HFF-Myc (cell line): ENCODE measurements around the gene CRYL1.

ENCODE experiments used
- DNase-seq: peaks from one replicate; pipeline ENCODE4 v3.0.0-alpha.2; 2011; ENCODE audit warnings: low read depth; ENCODE audit errors: extremely low read depth
- H3K4me3 ChIP-seq: replicated peaks from 2 replicates; pipeline ENCODE4 v1.5.1; 2011; ENCODE audit warnings: low read depth, mild to moderate bottlenecking, control low read depth, low read length
- TF ChIP-seq, protein P1 (sequence below): IDR thresholded peaks from 2 replicates; pipeline ENCODE4 v1.5.1; 2012; ENCODE audit warnings: mild to moderate bottlenecking, low read depth, low read length, control low read depth; ENCODE audit errors: missing control alignments

CRYL1 gene

DNA sequence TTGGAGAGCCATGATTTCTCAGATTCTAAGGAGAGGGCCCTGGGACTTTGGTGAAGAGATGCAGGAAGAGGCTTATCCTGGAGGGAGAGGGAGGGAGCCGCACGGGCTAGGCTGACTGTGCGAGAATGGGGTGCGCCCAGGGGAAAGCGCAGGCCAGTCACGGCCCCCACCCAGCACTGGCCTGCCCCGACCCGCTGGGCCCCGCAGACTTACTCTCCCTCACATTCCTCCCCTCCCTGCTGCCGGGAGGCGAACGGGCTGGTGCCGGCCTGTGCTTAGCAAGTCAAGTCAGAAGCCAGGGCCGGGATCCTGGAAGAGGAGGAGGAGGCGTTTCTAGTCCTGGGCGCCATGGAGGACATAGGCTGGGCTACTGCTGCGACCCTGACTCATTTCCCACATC is 120.0 kb downstream of the CRYL1 start:
- TF ChIP-seq, protein P1, sequence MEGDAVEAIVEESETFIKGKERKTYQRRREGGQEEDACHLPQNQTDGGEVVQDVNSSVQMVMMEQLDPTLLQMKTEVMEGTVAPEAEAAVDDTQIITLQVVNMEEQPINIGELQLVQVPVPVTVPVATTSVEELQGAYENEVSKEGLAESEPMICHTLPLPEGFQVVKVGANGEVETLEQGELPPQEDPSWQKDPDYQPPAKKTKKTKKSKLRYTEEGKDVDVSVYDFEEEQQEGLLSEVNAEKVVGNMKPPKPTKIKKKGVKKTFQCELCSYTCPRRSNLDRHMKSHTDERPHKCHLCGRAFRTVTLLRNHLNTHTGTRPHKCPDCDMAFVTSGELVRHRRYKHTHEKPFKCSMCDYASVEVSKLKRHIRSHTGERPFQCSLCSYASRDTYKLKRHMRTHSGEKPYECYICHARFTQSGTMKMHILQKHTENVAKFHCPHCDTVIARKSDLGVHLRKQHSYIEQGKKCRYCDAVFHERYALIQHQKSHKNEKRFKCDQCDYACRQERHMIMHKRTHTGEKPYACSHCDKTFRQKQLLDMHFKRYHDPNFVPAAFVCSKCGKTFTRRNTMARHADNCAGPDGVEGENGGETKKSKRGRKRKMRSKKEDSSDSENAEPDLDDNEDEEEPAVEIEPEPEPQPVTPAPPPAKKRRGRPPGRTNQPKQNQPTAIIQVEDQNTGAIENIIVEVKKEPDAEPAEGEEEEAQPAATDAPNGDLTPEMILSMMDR: no peak

DNA sequence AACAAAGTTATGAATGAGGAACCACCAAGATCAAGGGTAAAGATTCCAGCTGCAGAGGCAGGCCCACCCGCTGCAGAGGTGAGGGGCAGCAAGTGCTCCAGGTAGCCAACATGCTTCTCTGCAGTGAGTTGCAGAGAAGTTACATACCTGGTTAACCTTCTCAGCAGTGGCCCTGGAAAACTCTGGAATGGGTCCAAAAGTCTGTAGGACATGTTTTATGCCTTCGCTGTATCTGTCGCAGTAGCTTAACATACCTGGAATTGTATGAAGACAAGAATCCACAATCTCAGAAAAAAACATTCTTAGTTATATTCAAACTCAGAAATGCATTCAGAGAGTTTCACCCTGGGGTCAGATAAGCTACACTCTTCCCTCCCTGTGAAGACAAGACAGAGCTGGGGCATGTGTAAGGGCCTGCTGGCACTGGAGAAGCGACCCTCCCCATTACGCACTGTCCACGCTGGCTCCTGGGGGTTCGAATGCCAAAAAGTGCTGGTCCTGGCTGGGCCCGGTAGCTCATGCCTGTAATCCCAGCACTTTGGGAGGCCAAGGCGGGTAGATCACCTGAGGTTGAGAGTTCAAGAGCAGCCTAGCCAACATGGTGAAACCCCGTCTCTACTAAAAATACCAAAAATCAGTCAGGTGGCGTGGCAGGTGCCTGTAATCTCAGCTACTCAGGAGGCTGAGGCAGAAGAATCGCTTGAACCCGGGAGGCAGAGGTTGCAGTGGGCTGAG is 121.0 kb downstream of the CRYL1 start:
- no peak overlapping the region for H3K4me3 ChIP-seq
- DNase-seq: no peak
- TF ChIP-seq, protein P1: no peak

More for the DNA sequence above, 120.0 kb downstream of the CRYL1 start:
- no peak for DNase-seq
- H3K4me3 ChIP-seq: no peak overlapping the region

DNA sequence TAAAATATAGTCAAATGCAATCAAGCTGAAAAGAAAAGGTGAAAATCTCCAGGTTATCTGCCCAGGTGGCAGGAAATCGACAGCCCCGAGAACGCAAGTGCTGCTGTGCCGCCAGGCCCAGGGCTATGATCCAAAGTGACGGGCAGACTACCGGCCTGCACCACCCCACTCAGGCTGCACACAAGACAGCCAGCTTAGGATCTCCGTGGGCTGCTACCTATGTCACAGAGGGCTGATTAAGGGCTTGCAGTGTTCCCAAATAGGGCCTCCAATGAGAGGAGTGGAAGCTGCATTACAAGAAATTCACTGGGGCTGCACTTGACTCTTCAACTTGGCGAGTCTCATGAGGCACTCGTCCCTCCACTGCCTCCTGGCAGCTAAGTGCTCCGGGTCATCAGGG is 121.8 kb downstream of the CRYL1 start:
- H3K4me3 ChIP-seq: no peak overlapping the region
- TF ChIP-seq, protein P1: no peak
- DNase-seq: no peak

DNA sequence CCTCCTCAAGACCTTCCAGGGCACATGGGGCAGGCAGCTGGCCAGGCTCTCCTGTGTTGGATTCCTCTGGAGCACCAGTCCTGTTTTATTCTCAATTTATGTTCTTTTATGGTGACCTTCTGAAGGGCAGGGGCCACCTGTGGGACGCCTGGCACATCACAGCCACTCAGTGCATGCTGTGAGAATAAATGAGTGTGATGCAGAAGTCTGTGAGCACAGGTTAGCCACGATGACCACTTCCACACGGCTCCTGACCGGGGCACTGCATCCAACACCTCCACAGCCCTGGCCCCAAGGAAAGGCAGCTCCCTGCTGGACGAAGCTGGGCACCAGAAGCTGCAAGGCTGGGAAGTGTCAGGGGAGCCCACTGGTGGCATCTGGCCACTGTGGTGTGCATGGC is 122.8 kb downstream of the CRYL1 start:
- TF ChIP-seq, protein P1: no peak
- DNase-seq: no peak
- no peak overlapping the region for H3K4me3 ChIP-seq

DNA sequence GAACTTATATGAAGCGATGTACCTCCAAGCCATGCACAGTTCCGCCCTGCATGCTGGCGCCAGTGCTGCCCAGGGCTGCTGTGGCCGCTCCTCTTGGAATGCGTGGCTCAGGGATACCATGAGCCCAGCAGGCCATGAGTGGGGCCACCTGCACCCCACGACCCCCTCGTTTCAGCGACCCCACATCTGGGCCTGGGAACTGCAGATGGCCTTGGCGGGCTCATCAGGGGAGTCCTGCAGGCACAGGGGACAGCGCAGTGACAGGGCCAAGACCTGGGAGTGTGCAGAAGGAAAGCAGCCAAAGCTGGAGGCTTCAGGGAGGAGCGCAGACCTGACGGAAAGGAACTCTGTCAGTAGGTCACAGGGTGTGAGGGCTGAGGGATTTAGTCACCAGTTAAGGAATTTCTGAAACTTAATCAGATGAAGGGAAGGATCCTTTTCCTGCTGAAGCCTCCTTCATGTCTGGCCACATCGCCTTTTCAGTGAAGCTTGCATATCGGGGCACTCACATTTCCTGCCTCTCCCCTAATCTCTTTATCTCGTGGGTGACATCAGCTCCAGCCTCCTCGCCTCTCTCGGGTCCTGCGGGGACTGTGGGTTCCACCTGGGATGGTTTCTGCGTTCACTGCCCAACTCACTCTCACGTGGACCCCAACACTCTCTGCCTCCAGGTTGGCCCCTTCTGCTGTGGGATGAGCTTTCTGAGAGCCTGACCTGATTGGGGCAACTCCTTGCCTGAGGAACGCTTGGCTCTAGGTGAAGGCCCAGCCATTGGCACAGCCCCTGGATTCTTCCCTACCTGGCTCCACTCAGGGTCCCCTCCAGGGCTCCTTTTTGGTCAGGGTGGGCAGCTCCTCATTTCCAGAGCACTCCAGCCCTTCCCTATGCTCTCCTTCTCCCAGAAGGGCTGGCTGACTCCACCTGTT is 123.5 kb downstream of the CRYL1 start:
- H3K4me3 ChIP-seq: no peak overlapping the region
- DNase-seq: no peak
- TF ChIP-seq, protein P1: no peak

DNA sequence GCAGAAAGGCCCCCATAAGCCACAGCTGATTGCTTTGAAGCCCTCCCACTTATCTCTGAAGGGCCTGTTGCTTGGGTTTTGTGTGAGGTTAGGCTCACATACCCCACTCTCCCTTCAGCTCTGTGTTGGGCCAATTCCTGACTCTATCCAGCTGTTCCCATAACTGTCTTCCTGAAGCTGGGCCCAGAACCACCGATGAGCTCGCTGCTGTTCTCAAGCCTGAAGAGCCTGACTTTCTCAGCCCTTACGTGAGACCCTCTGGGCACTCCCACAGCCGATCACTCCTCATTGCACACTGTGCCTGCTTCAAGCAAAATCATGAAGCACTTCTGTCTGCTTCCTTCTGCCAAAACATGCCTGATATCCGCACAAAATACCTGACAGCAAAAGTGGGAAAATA is 124.1 kb downstream of the CRYL1 start:
- no peak for DNase-seq
- TF ChIP-seq, protein P1: no peak
- H3K4me3 ChIP-seq: no peak overlapping the region
